Left renal pelvis (tissue), 4 donors: ENCODE measurements around the gene SHISAL2B. TPM values are rescaled to one million over a fixed set of nuclear protein-coding genes. Genes with fewer than 3 reads are reported as not detected.

ENCODE experiments used
- polyA plus RNA-seq, 4 donors: library from polyadenylated mRNA; unstranded; fragments of 120-200 nt; gene quantifications; one replicate each; pipeline ENCODE4 v1.2.1, GENCODE V29; 2013; ENCODE audit not compliant: insufficient read length in 4 of 4

The SHISAL2B gene
- polyA plus RNA-seq, 4 donors: 0.34 TPM; not detected in 3

Other genes with a start within 250 kb of the SHISAL2B start
- 1 to 10 TPM; 1.4 to 8.3 (median 7.6) TPM for gene RGS7BP, start 184.5 kb upstream of the SHISAL2B start, polyA plus RNA-seq
- 10 to 100 TPM; 16.1 to 25.7 (median 22.7) TPM for gene SREK1IP1, start 78.2 kb downstream of the SHISAL2B start, polyA plus RNA-seq
- 10 to 100 TPM; 33.1 to 46.9 (median 37.6) TPM for gene CWC27, start 78.4 kb downstream of the SHISAL2B start, polyA plus RNA-seq